ENCODE results near the gene MAN1A1.
"Not testable (repeated sequence)": the region's sequence is repeated elsewhere in the genome, so short reads cannot be mapped to it uniquely, and the experiment has no call there.

Gene MAN1A1

DNA sequence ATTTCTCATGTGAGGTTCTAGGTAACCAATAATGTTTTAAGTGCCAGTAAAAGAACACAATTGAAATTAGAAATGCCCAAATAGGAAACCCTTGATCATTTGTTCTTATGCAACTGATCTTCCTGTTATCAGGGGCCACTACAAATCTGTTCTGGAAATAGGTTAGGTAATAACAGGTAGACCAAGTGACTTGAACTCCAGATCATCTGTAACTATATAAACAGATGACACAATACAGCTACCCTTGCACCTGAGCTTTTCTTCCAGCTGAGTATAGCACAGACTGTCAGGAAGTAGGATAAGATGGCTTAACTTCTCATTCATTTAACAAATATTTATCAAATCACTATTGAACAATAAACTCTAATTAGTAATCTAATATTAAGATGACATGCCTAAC is 52.5 kb downstream of the MAN1A1 start:
- DNase-seq, result no peak

DNA sequence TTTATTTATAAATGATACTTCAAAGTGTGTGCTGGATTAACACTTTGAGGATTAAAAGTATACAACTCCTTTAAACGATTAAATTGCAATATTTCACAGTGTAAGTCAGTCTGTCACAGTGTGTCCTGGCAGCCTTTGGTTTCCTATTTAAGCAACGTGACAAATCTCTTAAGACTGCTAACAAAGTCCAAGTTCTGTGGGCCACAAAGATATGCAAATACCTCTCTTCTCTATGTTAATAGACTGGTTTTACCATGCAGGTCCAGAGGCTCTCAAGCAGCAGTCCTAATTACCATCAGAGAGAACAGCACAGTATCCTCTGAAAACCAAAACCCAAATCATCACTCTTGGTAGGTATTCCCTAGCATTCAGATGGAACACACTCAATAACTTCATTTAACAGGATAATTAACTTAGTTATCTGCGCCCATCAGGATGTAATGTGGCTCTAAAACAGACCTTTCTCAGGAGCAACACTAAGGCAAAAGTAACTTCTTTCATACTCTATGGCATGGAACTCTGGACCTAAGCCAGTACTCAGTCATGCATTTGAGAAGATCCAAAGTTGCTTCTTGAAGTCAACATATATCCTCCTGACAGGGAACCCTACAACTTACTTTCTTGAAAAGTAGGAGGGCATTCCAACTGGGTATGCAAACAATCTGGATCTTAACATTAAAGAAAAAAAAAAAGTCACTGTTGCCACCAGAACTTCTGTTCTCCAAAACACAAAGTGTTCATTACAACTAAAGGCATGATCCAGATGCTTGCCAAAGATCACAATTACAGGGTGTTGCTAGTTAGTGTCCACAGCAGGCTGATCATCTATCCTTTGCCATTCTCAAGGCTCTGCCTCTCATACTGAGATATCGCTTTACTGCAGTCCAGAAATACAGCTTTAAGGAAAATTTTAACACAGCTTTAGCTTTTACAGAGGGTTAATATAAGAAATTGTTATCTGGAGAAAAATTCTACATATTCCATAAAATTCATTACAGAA is 53.2 kb downstream of the MAN1A1 start:
- no peak for DNase-seq

DNA sequence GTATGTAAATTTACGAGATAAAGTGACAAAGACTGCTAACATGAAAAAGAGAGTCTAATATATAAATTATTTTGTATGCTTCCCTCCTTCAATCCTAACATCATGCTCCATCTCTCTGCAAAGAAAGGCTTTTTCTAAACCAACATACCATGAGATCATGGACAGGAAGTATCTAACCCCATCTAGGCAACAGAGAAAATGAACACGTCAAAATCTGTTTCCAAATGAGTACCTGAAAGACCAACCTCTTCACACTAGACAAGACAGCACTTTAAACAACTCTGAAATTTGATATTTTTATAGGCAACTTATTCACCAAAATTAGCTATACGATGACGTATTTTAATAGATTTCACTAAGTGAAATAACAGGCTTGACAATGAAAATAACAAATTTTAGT is 54.6 kb downstream of the MAN1A1 start:
- DNase-seq, result no peak

DNA sequence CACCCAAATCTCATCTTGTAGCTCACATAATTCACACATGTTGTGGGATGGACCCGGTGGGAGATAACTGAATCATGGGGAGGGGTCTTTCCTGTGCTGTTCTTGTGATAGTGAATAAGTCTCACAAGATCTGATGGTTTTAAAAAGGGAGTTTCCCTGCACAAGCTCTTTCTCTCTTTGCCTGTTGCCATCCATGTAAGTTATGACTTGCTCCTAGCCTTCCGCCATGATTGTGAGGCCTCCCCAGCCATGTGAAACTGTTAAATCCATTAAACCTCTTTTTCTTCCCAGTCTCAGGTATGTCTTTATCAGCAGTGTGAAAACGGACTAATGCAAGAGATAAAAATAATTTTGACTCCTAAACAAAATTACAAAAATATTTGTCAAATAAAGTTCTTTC is 58.5 kb downstream of the MAN1A1 start:
- DNase-seq, result not testable (repeated sequence)

DNA sequence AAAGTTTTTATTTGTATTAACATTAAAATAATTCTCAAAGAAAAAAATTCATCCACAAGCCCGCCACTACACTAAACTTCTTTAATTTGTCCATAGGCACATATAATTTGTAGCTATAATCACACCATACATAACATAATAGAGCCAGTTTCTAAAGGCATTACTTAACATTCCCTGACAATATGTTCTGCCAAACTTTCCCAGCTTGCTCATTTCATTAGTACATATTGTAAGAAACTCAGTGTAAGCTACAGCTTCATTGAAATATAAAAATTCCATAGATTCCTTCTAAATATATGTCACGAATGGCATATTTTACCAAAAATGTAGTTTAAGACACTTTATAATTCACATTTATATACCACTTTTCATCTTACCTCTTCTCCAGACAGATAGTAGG is 59.3 kb downstream of the MAN1A1 start:
- no peak for DNase-seq

DNA sequence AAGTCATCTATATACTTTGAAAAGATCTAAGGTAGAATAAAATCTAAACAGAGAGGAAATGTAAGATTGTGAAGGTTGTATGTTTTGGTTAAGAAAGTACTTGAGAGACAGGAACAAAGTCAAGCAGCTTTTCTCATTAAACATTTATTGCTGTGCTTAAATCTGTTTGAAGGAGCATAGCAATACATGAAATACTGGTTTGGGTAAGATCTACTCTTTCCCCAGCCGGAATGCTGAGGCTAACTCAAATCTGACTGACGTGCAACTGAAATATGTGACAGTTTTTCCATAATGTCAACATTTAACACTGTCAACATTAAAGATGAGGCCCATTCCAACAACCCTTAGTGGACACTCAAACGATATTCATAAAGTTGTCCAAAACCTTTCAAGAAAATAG is 59.9 kb downstream of the MAN1A1 start:
- DNase-seq, result no peak

DNA sequence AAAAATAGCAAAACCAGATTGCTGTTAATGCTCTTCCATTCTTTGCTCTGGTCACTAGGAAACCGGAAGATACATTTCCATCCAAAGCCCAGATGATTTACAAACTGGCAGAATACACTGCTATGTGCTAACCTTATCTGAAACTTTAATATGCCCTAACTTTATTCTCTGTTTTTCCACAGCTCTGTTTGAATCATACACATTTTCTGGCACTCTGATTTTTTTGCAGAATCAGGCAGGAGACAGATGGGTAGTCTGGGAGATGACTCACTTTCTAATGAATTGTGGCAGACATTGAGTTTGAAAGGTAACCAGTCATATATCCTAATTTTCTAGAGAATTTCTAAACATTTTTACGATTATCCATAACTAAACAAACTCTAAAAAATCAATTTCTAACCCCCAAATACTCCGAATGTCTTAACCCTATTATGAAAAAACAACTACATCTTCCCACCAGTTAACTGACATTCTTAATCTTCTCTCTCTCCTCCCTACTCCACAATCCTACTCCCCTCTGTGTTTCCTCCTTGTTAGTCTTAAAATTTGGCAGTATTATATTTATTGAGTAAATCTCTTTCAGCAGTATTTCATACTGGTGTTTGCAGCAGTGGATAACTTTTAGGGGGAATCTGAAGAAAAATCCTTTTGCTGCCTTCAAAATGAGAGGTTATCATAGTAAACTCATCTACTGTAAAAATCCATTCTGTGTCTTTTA is 63.5 kb downstream of the MAN1A1 start:
- DNase-seq, result no peak

DNA sequence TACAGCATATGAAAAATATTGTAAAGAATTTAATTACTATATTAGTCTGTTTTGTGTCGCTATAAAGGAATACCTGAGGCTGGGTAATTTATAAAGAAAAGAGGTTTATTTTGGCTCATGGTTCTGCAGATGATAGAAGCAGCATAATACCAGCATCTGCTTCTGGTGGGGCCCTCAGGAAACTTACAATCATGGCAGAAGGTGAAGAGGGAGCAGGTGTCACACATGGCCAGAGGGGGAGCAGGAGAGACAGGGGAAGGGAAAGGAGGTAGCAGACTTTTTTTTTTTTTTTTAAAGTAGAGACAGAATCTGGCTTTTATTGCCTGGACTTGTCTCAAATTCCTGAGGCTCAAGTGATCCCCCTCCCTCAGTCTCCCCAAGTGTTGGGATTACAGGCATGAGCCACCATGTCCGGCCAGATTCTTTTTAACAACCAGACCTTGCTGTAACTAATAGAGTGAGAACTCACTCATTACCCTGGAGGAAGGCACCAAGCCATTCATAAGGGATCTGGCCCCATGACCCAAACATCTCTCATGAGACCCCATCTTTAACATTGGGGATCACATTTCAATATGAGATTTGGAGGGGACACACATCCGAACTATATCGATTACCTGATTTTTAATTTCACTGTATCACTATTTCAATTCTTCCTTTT is 64.6 kb downstream of the MAN1A1 start:
- DNase-seq, result no peak

DNA sequence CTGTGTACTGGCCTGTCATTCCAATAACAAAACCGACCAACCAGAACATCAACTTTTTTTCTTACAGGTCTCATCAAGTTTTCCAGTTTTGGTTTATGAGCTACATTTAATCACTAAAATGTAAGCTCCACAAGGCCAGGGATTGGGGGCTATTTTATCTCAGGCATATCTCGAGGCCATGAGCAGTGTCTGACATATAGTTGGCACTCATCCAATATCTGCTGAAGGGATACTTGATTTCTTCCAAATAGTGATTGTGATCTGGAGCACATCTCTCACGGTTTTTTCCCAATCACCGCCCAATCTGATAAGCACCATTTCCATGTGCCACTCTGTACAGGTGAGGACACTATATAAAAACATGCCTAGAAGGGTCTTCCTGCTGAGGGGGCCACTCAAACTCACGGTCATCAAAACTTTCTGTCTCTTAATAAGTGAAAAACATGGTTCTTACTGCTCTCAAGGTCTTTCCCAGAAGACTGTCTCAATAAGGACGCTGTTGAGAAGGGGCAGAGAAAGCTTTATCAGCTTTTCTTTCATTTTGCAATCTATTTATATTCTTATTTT is 65.5 kb downstream of the MAN1A1 start:
- DNase-seq, result no peak

DNA sequence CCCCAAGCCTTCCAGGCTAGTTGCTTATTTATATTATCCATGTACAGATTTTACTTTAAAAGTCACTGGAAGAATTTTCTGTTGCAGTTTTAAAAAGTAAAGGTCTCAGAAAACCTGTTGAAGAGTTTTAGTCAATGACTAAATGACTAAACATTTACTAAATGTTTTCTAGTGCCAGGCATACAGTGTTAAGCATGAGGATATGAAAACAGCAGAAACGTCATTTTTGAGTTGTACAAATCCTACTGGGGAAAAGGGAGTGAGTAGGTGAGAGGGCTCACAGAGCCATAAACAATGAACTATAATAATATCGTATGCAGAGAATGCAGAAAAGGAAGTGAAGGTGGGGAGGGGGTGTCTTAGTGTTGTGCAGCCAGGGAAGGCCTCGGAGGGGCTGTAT is 66.3 kb downstream of the MAN1A1 start:
- DNase-seq, result no peak

DNA sequence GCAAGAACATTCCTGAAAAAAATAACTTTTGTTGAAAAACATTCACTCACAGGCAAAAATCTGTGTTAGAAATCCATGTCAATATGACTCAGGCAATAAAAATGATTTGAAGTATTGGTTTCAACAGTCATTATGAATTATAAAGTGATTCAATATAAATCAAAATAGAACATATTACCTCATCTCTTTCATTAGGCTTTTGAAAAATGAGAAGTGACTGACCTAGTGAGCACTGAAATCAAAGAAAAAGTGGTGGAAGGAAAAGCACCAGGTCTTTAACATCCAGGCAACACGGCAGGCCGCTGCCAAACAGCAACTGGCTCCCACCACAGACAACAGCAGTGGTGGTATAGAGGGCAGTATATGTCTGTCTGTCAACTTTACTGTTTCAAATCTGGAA is 68.9 kb downstream of the MAN1A1 start:
- DNase-seq, result no peak

DNA sequence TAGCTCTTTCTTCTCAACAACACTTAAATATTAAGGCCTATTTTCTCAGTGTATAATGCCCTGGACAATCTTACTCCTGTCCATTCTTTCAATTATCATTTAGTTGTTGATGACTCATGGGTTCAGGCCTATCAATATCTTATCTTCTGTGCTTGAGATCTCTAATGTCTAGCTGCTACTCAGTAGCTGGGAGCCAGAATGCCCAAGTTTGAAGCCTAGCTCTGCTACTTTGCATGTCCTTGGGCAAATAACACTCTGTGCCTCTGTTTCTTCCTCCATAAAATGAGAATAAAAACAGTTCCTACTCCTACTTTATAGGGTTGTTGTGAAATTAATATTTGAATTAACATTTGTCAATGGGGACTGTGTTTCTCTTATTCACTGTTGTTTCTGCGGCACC is 69.5 kb downstream of the MAN1A1 start:
- no peak for DNase-seq

DNA sequence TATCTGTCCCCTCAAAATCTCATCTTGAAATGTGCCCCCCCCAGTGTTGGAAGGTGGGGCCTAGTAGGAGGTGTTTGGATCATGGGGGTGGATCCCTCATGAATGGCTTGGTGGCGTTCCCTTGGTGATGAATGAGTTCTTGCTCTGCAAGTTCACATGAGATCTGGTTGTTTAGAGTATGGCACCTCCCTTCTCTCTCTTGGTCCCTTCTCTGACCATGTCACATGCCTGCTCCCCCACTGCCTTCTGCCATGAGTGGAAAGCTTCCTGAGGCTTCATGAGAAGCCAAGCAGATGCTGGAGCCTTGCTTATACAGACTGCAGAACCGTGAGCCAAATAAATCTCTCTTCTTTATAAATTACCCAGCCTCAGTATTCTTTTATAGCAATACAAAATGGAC is 70.9 kb downstream of the MAN1A1 start:
- no peak for DNase-seq

DNA sequence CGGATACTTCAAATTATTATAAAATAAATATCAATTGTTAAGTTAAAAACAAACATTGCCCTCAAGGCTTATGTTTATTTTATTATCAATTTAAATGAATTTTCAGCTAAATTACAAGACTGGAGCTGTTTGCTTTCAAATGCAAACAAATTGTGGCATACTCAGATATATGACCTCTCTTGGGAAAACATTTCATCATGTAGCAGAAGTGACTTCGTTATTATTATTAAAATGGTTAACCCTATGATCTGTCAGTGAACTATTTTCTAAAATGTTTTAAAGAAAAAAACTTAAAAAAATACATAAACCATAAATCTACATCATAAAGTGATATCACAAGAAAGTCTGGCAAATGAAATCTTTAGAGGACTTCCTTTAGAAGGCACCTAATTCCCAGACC is 72.5 kb downstream of the MAN1A1 start:
- DNase-seq, result no peak

DNA sequence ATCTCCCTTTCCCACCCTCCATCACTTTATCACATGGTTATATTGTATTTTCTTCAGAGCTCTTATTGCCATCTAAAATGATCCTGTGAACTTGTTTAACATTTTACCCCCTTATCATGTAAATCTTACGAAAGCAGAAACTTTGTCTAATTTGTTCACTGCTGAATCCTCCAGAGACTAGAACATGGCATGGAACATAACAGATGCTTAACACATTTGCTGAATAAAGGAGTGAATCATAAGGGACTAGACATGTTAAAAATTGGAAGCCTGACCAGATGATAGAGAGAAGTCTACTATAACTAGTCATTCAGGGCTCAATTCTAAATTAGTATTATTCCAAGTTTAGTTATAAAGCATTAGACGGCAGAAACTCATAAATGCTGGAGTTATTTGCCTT is 73.3 kb downstream of the MAN1A1 start:
- DNase-seq, result no peak

DNA sequence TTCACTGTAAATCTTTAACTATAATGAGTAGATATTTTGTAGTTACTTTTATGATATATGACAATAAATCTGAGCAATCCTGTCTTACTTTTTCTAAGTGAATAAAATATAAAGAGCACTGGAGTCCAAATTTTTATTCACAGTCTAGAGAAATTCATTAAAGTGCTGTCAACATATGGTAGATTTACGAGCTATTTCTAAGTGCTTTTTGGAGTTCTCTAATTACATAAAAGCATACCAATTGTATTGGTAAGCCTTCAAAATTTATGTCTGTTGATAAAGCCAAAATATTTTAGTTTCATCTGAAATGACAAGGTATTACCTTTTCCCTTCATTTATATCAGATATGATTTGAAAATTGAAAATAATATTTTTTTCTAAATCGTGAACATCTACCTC is 75.4 kb downstream of the MAN1A1 start:
- no peak for DNase-seq

DNA sequence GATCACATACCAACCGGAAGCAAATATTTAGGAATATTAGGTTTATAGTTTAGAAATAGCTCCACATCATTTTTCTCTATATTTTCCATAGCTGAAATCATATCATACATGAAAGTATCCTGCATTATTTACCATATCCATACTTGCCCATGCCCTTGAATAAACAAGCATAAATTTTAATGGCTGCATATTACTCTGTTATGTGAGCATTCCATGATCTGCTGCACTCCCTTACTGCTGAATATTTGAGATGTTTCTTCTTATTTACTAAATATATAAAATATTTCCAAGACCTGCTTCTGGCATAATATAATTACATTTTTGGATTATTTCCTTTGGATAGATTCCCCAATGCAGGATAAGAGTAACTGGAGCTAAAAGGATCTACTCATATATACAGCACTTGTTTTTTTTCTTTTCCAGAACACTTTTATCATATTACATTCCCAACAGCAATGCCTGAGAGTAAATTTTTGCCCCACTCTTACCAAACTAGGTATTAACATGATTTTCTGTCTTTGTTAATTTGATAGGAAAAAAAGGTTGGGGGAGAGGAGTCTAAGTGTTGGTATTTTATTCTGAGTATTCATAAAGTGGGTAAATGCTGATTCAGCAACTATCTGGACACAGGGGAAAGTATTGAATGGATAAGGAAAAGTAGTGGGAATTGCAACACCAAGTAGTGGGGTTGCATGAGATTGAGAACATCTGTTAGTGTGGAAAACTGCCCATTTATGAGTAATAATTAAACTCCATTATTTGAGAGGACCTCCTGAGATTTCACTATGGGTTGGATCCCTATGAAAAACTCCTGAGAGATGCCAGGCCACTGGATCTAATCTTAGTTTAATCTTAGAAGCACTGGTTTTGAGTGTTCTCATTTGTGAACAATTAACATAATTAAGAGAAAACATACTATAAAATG is 76.0 kb downstream of the MAN1A1 start:
- DNase-seq, result no peak

DNA sequence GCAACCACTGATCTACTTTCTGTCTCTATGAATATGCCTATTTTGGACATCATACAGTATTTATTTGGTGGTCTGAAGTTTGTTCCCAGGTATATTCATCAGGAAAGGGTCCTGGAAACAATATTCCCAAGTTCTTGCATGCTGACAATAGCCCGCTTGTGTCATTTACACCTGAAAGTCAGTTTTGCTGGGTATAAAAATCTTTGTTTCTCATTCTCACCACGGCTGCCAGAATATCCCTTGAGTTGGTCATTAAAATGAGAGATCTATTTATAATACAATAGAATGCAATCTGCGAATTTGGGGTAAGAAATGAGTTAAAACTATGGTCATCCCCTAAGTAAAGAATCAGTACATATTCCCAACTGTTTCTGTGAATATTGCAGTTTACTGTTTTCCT is 79.0 kb downstream of the MAN1A1 start:
- no peak for DNase-seq

DNA sequence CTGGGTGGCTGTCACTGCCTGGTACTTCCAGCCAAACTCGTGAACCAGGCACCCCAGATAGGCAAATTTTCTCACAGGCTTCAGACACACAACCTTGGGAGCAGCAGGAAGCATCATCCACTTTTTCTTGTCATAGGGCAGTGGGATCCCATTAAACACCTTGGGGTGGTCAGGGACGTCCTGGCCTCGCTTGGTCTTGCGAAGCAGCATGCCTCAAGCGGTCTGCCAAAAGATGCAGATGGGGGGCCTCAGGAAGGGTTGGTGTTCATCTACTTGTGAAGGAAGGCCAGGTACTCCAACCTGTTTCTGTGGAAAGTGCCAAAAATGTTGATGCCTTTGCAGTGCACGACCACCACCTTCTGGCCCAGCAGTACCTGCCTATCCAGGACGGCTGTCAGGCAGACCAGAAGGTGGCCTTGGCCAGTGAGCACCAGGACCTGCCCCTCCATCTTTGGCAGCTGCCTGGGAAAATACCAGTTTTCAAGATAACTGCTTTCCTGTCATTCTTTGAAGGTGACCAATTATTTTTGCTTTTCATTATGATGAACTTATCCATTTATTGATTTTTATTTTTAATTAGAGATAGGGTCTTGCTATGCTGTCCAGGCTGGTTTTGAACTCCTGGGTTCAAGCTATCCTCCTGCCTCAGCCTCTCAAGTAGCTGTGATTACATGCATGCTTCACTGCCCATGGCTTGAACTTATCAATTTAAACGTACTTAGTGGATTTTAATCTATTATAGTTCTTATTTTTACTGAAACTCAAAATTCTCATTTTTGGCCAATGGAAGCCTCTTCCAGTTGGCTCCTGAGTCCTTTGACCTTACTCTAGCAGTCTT is 80.1 kb downstream of the MAN1A1 start:
- no peak for DNase-seq

DNA sequence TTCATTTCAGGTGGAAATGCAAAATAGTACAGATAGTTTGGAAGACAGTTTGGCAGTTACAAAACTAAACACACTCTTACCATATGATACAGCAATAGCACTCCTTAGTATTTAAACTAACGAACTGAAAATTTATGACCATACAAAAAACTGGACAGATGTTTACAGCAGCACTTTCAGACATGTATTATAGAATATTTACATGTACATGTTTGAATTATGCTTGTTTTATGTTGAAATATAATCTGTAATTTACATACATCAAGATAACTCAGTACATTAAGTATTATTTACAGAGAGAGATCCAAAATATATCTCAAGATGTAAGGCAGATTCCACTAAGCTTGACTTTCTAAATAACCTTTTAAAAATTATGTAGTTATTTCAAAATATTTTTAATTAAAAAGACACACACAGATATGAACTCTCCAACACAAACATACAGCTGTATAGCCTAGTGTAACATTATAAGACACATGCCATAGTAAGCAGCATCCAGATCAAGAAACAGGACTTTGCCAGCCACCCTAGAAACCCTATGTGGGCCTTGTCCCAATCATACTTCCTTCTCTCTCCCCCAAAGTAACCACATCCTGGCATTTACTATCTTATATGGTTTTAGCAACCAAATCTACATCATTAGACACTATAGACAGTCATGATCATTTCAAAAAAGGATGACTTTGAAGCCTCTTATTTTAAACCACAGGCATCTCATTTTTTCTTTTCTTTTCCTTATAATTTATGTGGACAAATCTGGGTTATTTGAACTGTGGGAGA is 82.2 kb downstream of the MAN1A1 start:
- DNase-seq, result no peak
